GM12878 (cell line): ENCODE measurements around the gene COL4A2. TPM values are rescaled to one million over a fixed set of nuclear protein-coding genes. Genes with fewer than 3 reads are reported as not detected.

Source experiments
- ATAC-seq: fragments of 200-7000 bp; cut with Tn5 transposase; 3 replicates; pipeline ENCODE4 v1.9.1; 2020; ENCODE audit warnings: mild to moderate bottlenecking, moderate library complexity
- BruUV-seq: library from RNA; stranded (reverse); fragments of 400-500 nt; replicated peaks from 2 replicates; lab custom pipeline; 2021; lab: Mats Ljungman, UMichigan
- CTCF ChIA-PET: fragments of 300-600 bp; sonication (Branson Sonifier 250); formaldehyde crosslinking; extraction: SDS; loops from one replicate; lab custom pipeline; 2021; ENCODE audit warnings: inconsistent platforms; lab: Yijun Ruan, JAX
- POLR2A ChIA-PET: fragments of 350-600 bp; formaldehyde crosslinking; extraction: SDS; loops from one replicate; lab custom pipeline; 2021; ENCODE audit warnings: inconsistent platforms; lab: Charles Lee
- RAD21 ChIA-PET: fragments of 300-600 bp; sonication (Branson Sonifier 250); formaldehyde crosslinking; loops from one replicate; lab custom pipeline; 2023; ENCODE audit warnings: antibody characterized with exemption; ENCODE audit not compliant: unreplicated experiment; lab: Charles Lee
- SMC1A ChIA-PET: fragments of 300-600 bp; sonication (Branson Sonifier 250); formaldehyde crosslinking; loops from one replicate; lab custom pipeline; 2023; ENCODE audit not compliant: unreplicated experiment, uncharacterized antibody; lab: Charles Lee
- DNase-seq: peaks from one replicate; pipeline ENCODE4 v3.0.0-alpha.2; 2011; ENCODE audit warnings: low read depth, low spot score
- FAIRE-seq: peaks from 3 replicates; lab custom pipeline; 2011; peaks lifted over from hg19 to GRCh38; lab: Jason Lieb, UNC
- H2AFZ ChIP-seq: 2 replicates; pipeline ENCODE4 v1.6.0; 2011; ENCODE audit warnings: low read depth, low read length, control low read depth; ENCODE audit not compliant: control insufficient read depth
- H3K27ac ChIP-seq: 2 replicates; pipeline ENCODE4 v1.5.1; 2011; ENCODE audit warnings: control low read depth; ENCODE audit not compliant: control insufficient read depth, insufficient read depth
- H3K27me3 ChIP-seq, 2 experiments: replicated peaks in 1 of 2; 2 replicates each; pipeline versions ENCODE4 v1.6.0 to v1.6.1; 2011; ENCODE audit warnings: low read length in 1 of 2; ENCODE audit not compliant: control insufficient read depth in 2 of 2, insufficient read depth in 2 of 2
- H3K36me3 ChIP-seq, 2 experiments: 2 replicates each; pipeline ENCODE4 v1.5.1; 2011; ENCODE audit warnings: low read length in 1 of 2; ENCODE audit not compliant: control insufficient read depth in 2 of 2, insufficient read depth in 2 of 2
- H3K4me1 ChIP-seq: 2 replicates; pipeline ENCODE4 v1.6.1; 2011; ENCODE audit warnings: mild to moderate bottlenecking, low read length, moderate library complexity, mixed read lengths; ENCODE audit not compliant: control insufficient read depth, insufficient read depth
- H3K4me2 ChIP-seq: 2 replicates; pipeline ENCODE4 v1.6.0; 2011; ENCODE audit warnings: control low read depth; ENCODE audit not compliant: control insufficient read depth, insufficient read depth
- H3K4me3 ChIP-seq: fragments of 200-600 bp; sonication (generic); 2 replicates; pipeline ENCODE4 v1.5.1; 2016
- H3K79me2 ChIP-seq: 2 replicates; pipeline ENCODE4 v1.6.0; 2011; ENCODE audit warnings: low read length; ENCODE audit not compliant: control insufficient read depth, insufficient read depth
- H3K9ac ChIP-seq: 2 replicates; pipeline ENCODE4 v1.8.0; 2011; ENCODE audit warnings: low read length, control low read depth, mixed read lengths; ENCODE audit not compliant: control insufficient read depth, insufficient read depth
- H3K9me3 ChIP-seq: replicated peaks from 3 replicates; pipeline ENCODE4 v1.5.1; 2011; ENCODE audit warnings: mild to moderate bottlenecking, low read length; ENCODE audit not compliant: control insufficient read depth, insufficient read depth
- H4K20me1 ChIP-seq: 2 replicates; pipeline ENCODE4 v1.6.0; 2011; ENCODE audit not compliant: control insufficient read depth, insufficient read depth
- FOS ChIP-seq: IDR thresholded peaks from 3 replicates; pipeline ENCODE4 v1.6.1; 2011; ENCODE audit warnings: borderline replicate concordance; ENCODE audit not compliant: insufficient read length; ENCODE audit errors: extremely low read depth
- FOXK2 ChIP-seq: fragments of 450-650 bp; IDR thresholded peaks from 2 replicates; pipeline ENCODE4 v1.6.1; 2017; ENCODE audit warnings: mild to moderate bottlenecking, moderate library complexity
- HDGF ChIP-seq: fragments of 450-650 bp; IDR thresholded peaks from 2 replicates; pipeline ENCODE4 v1.6.1; 2016; ENCODE audit warnings: antibody characterized with exemption
- NFYB ChIP-seq: IDR thresholded peaks from 2 replicates; pipeline ENCODE4 v1.6.1; 2011; ENCODE audit warnings: low read depth, mild to moderate bottlenecking, low read length, improper control_type of control experiment, moderate library complexity; ENCODE audit not compliant: insufficient read depth
- SMC3 ChIP-seq: IDR thresholded peaks from 2 replicates; pipeline ENCODE4 v1.6.1; 2011; ENCODE audit warnings: low read length, improper control_type of control experiment, borderline replicate concordance
- WGBS: methylation state at CpG from one replicate; pipeline ENCODE4 v1.1.6; 2016; ENCODE audit warnings: low lambda C conversion rate; ENCODE audit not compliant: insufficient replicate concordance, insufficient coverage; ENCODE audit errors: missing lambda C conversion rate; 5-methylcytosine and 5-hydroxymethylcytosine counted together
- in situ Hi-C: fragments of 300-500 bp; cut with MboI; formaldehyde crosslinking; loops from 9 replicates; pipeline ENCODE4 v1.14.3; 2018; ENCODE audit warnings: mixed read lengths
- intact Hi-C: fragments of 100-400 bp; cut with micrococcal nuclease; formaldehyde crosslinking; loops from one replicate; pipeline ENCODE4 v1.14.2; 2022; ENCODE audit not compliant: unreplicated experiment
- polyA plus RNA-seq, 11 experiments: library from polyadenylated mRNA; depleted of rRNA in 4 of 11; unstranded in 6 of 11; stranded (reverse) in 5 of 11; fragments of >200 nt; fragmentation: Nextera tagmentation in 4 of 11; fragmentation: Illumina TruSeq in 1 of 11; extraction: Ambion mirVana in 4 of 11; extraction: Trizol in 1 of 11; gene quantifications; 1 replicate in 1 of 11; 2 replicates in 10 of 11; pipeline versions ENCODE4 v1.2.1 to v1.2.3, GENCODE V29; 2011 to 2016; ENCODE audit warnings: inconsistent platforms in 2 of 11, missing spikeins in 2 of 11, low read depth in 1 of 11
- total RNA-seq, 4 experiments: library from RNA; depleted of rRNA in 3 of 4; stranded (reverse); fragments of >200 nt in 3 of 4; fragmentation: Illumina TruSeq in 1 of 4; extraction: Trizol in 1 of 4; gene quantifications; 2 replicates each; pipeline versions ENCODE4 v1.2.1 to v1.2.3, GENCODE V29; 2013 to 2021
- TF ChIP-seq, protein P1 (sequence below): IDR thresholded peaks from 2 replicates; pipeline ENCODE4 v1.6.1; 2012; ENCODE audit warnings: improper control_type of control experiment, low read depth, low read length; ENCODE audit not compliant: insufficient replicate concordance
- TF ChIP-seq, protein P2 (sequence below): fragments of 450-650 bp; IDR thresholded peaks from 2 replicates; pipeline ENCODE4 v1.6.1; 2018; ENCODE audit warnings: borderline replicate concordance, mild to moderate bottlenecking; ENCODE audit not compliant: partially characterized antibody
- TF ChIP-seq, protein P3 (sequence below): IDR thresholded peaks from 2 replicates; pipeline ENCODE4 v1.6.1; 2012; ENCODE audit warnings: low read depth, low read length, improper control_type of control experiment
- TF ChIP-seq, protein P4 (sequence below): fragments of 450-650 bp; IDR thresholded peaks from 2 replicates; pipeline ENCODE4 v1.6.1; 2017; ENCODE audit warnings: borderline replicate concordance

The COL4A2 gene
- total and polyA plus RNA-seq, 10 of the 15 experiments (the other 5 are each of a cell fraction or from before 2014, with no cell fraction given), result 0.16 to 1.6 (median 0.62) TPM; not detected in 3

DNA sequence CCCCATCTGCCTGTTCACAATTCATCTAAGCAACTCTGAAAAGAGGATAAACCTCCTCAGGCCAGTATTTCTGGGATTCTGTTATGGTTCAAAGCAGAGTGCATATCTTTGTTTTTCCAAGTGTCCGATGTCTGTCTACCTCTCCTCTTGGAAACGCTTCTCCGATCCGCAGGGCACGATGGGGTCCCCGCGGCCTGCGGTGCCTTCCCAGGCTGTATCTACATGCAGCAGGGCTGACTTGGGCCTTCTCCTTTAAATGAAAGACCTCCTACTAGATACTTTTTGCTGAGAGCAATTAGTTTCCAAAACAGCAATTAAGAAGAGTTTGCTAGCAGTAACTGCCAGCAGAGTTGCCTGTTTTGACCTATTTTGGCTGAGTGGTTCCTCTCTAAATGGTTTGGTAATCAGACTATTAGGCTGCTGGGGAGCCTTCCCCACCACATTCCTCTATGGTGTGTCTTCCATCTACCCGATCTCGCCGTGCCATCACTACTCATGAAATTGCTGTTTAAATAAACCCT lies 23.5 kb downstream of the COL4A2 start (continued):
- TF ChIP-seq, protein P1, sequence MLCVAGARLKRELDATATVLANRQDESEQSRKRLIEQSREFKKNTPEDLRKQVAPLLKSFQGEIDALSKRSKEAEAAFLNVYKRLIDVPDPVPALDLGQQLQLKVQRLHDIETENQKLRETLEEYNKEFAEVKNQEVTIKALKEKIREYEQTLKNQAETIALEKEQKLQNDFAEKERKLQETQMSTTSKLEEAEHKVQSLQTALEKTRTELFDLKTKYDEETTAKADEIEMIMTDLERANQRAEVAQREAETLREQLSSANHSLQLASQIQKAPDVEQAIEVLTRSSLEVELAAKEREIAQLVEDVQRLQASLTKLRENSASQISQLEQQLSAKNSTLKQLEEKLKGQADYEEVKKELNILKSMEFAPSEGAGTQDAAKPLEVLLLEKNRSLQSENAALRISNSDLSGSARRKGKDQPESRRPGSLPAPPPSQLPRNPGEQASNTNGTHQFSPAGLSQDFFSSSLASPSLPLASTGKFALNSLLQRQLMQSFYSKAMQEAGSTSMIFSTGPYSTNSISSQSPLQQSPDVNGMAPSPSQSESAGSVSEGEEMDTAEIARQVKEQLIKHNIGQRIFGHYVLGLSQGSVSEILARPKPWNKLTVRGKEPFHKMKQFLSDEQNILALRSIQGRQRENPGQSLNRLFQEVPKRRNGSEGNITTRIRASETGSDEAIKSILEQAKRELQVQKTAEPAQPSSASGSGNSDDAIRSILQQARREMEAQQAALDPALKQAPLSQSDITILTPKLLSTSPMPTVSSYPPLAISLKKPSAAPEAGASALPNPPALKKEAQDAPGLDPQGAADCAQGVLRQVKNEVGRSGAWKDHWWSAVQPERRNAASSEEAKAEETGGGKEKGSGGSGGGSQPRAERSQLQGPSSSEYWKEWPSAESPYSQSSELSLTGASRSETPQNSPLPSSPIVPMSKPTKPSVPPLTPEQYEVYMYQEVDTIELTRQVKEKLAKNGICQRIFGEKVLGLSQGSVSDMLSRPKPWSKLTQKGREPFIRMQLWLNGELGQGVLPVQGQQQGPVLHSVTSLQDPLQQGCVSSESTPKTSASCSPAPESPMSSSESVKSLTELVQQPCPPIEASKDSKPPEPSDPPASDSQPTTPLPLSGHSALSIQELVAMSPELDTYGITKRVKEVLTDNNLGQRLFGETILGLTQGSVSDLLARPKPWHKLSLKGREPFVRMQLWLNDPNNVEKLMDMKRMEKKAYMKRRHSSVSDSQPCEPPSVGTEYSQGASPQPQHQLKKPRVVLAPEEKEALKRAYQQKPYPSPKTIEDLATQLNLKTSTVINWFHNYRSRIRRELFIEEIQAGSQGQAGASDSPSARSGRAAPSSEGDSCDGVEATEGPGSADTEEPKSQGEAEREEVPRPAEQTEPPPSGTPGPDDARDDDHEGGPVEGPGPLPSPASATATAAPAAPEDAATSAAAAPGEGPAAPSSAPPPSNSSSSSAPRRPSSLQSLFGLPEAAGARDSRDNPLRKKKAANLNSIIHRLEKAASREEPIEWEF, result no peak
- TF ChIP-seq HDGF (no peak), SMC3 (no peak), FOXK2 (no peak), NFYB (no peak), FOS (no peak)

DNA sequence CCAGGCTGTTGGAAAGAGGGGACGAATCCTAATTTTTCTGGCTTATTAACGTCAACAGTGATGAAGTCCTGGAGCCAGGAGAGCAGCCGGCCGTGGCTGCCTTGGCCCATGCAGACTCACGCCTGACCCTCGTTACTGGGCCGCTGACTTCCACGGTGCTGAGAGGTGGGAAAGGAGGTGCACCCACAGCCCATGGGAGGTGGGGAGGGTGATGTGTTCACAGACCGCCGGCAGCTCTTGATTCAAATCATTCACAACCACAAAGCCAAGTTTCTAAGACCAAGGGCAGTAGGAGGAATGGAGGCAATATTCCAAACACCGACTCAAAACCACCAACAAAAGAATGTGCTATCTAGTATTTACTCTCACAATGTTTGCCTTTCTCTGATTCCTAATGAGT lies 24.3 kb downstream of the COL4A2 start:
- intact Hi-C loops (no loop called here), in situ Hi-C loops (no loop called here)
- ChIA-PET RAD21 (no interaction called here), POLR2A (no interaction called here), CTCF (interaction anchor here (1.2 kb wide), 1 partner anchor 9 kb away, joined by 5 read pairs; no protein-coding TSS in a partner anchor), SMC1A (no interaction called here)
- H3K4me1 ChIP-seq, result no peaks in the 10 kb centered on the region
- no peaks in the 10 kb centered on the region; a peak in 1 of 4 replicates for H3K27me3 ChIP-seq
- H3K9ac ChIP-seq, result no peak overlapping the region
- BruUV-seq, result no TSS peak
- H3K4me2 ChIP-seq, result no peak overlapping the region
- ATAC-seq, result no peak
- no peaks in the 10 kb centered on the region for H3K36me3 ChIP-seq
- WGBS, result 33% methylated on average over 11 of the region's 11 CpGs
- H2AFZ ChIP-seq, result no peak overlapping the region
- no peaks in the 10 kb centered on the region for H3K79me2 ChIP-seq
- no peak overlapping the region for H3K4me3 ChIP-seq
- DNase-seq, result no peak
- FAIRE-seq, result no peak
- peaks cover 5% of the 10 kb centered on the region; the same call in 2 of the 3 replicates for H3K9me3 ChIP-seq
- H3K27ac ChIP-seq, result no peak overlapping the region
- H4K20me1 ChIP-seq, result no peaks in the 10 kb centered on the region
- TF ChIP-seq, protein P2, sequence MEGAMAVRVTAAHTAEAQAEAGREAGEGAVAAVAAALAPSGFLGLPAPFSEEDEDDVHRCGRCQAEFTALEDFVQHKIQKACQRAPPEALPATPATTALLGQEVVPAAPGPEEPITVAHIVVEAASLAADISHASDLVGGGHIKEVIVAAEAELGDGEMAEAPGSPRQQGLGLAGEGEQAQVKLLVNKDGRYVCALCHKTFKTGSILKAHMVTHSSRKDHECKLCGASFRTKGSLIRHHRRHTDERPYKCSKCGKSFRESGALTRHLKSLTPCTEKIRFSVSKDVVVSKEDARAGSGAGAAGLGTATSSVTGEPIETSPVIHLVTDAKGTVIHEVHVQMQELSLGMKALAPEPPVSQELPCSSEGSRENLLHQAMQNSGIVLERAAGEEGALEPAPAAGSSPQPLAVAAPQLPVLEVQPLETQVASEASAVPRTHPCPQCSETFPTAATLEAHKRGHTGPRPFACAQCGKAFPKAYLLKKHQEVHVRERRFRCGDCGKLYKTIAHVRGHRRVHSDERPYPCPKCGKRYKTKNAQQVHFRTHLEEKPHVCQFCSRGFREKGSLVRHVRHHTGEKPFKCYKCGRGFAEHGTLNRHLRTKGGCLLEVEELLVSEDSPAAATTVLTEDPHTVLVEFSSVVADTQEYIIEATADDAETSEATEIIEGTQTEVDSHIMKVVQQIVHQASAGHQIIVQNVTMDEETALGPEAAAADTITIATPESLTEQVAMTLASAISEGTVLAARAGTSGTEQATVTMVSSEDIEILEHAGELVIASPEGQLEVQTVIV, result no peak
- TF ChIP-seq, protein P3, sequence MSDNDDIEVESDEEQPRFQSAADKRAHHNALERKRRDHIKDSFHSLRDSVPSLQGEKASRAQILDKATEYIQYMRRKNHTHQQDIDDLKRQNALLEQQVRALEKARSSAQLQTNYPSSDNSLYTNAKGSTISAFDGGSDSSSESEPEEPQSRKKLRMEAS, result no peak
- TF ChIP-seq, protein P4, sequence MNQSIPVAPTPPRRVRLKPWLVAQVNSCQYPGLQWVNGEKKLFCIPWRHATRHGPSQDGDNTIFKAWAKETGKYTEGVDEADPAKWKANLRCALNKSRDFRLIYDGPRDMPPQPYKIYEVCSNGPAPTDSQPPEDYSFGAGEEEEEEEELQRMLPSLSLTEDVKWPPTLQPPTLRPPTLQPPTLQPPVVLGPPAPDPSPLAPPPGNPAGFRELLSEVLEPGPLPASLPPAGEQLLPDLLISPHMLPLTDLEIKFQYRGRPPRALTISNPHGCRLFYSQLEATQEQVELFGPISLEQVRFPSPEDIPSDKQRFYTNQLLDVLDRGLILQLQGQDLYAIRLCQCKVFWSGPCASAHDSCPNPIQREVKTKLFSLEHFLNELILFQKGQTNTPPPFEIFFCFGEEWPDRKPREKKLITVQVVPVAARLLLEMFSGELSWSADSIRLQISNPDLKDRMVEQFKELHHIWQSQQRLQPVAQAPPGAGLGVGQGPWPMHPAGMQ, result no peak
